Measurements from ENCODE around the gene KLF5.

The KLF5 gene

GRCh38 chr13:73036566-73036965 is 22.2 kb upstream of the KLF5 start:
- Histone ChIP-seq H4K20me1 (ENCODE audit: insufficient read depth, low read length, poor library complexity, severe bottlenecking) (no peaks in the 10 kb centered on the region), H3F3A (ENCODE audit: low read depth) (no peaks in the 10 kb centered on the region), H3K9me3 (ENCODE audit: insufficient read depth, low read depth, low read length) (no peaks in the 10 kb centered on the region), H3K36me3 (ENCODE audit: insufficient read depth, low read length) (no peaks in the 10 kb centered on the region), H3K9me2 (replicated peaks; ENCODE audit: low read depth, low read length) (no peaks in the 10 kb centered on the region), H3K9ac (ENCODE audit: low read depth, low read length, poor library complexity, severe bottlenecking) (no peak overlapping the region), H2AFZ (ENCODE audit: low read length) (no peak overlapping the region), H3K4me1 (ENCODE audit: insufficient read depth, low read length, poor library complexity, severe bottlenecking) (peaks cover 7% of the 10 kb centered on the region), H3K79me2 (ENCODE audit: insufficient read depth, low read length) (no peaks in the 10 kb centered on the region), H3K4me3 (ENCODE audit: low read length, poor library complexity, severe bottlenecking) (no peak overlapping the region), H3K4me2 (ENCODE audit: low read depth, low read length, poor library complexity, severe bottlenecking) (no peak overlapping the region), H3K27me3 (ENCODE audit: insufficient read depth, low read length, poor library complexity, severe bottlenecking) (no peaks in the 10 kb centered on the region)
- no peak for TF ChIP-seq EZH2phosphoT487 (IDR thresholded peaks at IDR 0.05; ENCODE audit: borderline replicate concordance)
- no peak for TF ChIP-seq CTCF (conservative IDR thresholded peaks at IDR 0.05; ENCODE audit: low read length)

- Histone ChIP-seq H3K4me3 (ENCODE audit: low read length, poor library complexity, severe bottlenecking) (no peak overlapping the region), H3F3A (ENCODE audit: low read depth) (no peaks in the 10 kb centered on the region), H3K9me2 (replicated peaks; ENCODE audit: low read depth, low read length) (no peaks in the 10 kb centered on the region), H2AFZ (ENCODE audit: low read length) (no peak overlapping the region), H4K20me1 (ENCODE audit: insufficient read depth, low read length, poor library complexity, severe bottlenecking) (no peaks in the 10 kb centered on the region), H3K4me1 (ENCODE audit: insufficient read depth, low read length, poor library complexity, severe bottlenecking) (peaks cover 7% of the 10 kb centered on the region), H3K9ac (ENCODE audit: low read depth, low read length, poor library complexity, severe bottlenecking) (no peak overlapping the region), H3K27me3 (ENCODE audit: insufficient read depth, low read length, poor library complexity, severe bottlenecking) (no peaks in the 10 kb centered on the region), H3K9me3 (ENCODE audit: insufficient read depth, low read depth, low read length) (no peaks in the 10 kb centered on the region), H3K79me2 (ENCODE audit: insufficient read depth, low read length) (no peaks in the 10 kb centered on the region), H3K4me2 (ENCODE audit: low read depth, low read length, poor library complexity, severe bottlenecking) (no peak overlapping the region), H3K36me3 (ENCODE audit: insufficient read depth, low read length) (no peaks in the 10 kb centered on the region)
- TF ChIP-seq EZH2phosphoT487 (IDR thresholded peaks at IDR 0.05; ENCODE audit: borderline replicate concordance) (no peak), CTCF (conservative IDR thresholded peaks at IDR 0.05; ENCODE audit: low read length) (no peak)
These were observed 20.7 kb upstream of the KLF5 start for GRCh38 chr13:73038064-73038463.

GRCh38 chr13:73039201-73040108 is 19.4 kb upstream of the KLF5 start:
- no peaks in the 10 kb centered on the region for H3K79me2 ChIP-seq (ENCODE audit: insufficient read depth, low read length)
- H3K9ac ChIP-seq (ENCODE audit: low read depth, low read length, poor library complexity, severe bottlenecking): no peak overlapping the region
- H3K27me3 ChIP-seq (ENCODE audit: insufficient read depth, low read length, poor library complexity, severe bottlenecking): no peaks in the 10 kb centered on the region
- no peaks in the 10 kb centered on the region for H3K9me3 ChIP-seq (ENCODE audit: insufficient read depth, low read depth, low read length)
- peaks cover 7% of the 10 kb centered on the region for H3K4me1 ChIP-seq (ENCODE audit: insufficient read depth, low read length, poor library complexity, severe bottlenecking)
- H4K20me1 ChIP-seq (ENCODE audit: insufficient read depth, low read length, poor library complexity, severe bottlenecking): no peaks in the 10 kb centered on the region
- H3K4me3 ChIP-seq (ENCODE audit: low read length, poor library complexity, severe bottlenecking): no peak overlapping the region
- H3K36me3 ChIP-seq (ENCODE audit: insufficient read depth, low read length): no peaks in the 10 kb centered on the region
- no peak overlapping the region for H3K4me2 ChIP-seq (ENCODE audit: low read depth, low read length, poor library complexity, severe bottlenecking)
- H2AFZ ChIP-seq (ENCODE audit: low read length): no peak overlapping the region
- H3K9me2 ChIP-seq (replicated peaks; ENCODE audit: low read depth, low read length): no peaks in the 10 kb centered on the region
- no peak for TF ChIP-seq CTCF (conservative IDR thresholded peaks at IDR 0.05; ENCODE audit: low read length)
- no peak for TF ChIP-seq EZH2phosphoT487 (IDR thresholded peaks at IDR 0.05; ENCODE audit: borderline replicate concordance)
- no peaks in the 10 kb centered on the region for H3F3A ChIP-seq (ENCODE audit: low read depth)

All from Loucy (cell line).